WTC11 (cell line): ENCODE measurements around the gene COL25A1. TPM values are rescaled to one million over a fixed set of nuclear protein-coding genes. Genes with fewer than 3 reads are reported as not detected.

Experiments
- ATAC-seq: fragments of 200-7000 bp; cut with Tn5 transposase; 2 replicates; pipeline ENCODE4 v1.10.0; 2021; ENCODE audit warnings: mild to moderate bottlenecking, moderate library complexity
- CTCF ChIA-PET: fragments of 300-600 bp; sonication (Branson Sonifier 250); formaldehyde crosslinking; loops from one replicate; lab custom pipeline; 2021; ENCODE audit warnings: antibody characterized with exemption; lab: Charles Lee
- POLR2A ChIA-PET: fragments of 350-600 bp; sonication (Branson Sonifier 250); formaldehyde crosslinking; loops from one replicate; lab custom pipeline; 2021; ENCODE audit warnings: antibody characterized with exemption; lab: Charles Lee
- DNase-seq: peaks from one replicate; pipeline ENCODE4 v3.0.0; 2021; ENCODE audit warnings: low spot score
- H3K27ac Mint-ChIP-seq: 2 replicates; pipeline ENCODE4 v1.8.0; 2021; ENCODE audit warnings: mixed read lengths
- H3K27me3 Mint-ChIP-seq: 2 replicates; pipeline ENCODE4 v1.8.0; 2021; ENCODE audit warnings: low read depth, mild to moderate bottlenecking, moderate library complexity, mixed read lengths
- H3K36me3 Mint-ChIP-seq: 2 replicates; pipeline ENCODE4 v1.8.0; 2021; ENCODE audit warnings: mixed read lengths
- H3K4me1 Mint-ChIP-seq: 2 replicates; pipeline ENCODE4 v1.8.0; 2022; ENCODE audit warnings: mixed read lengths
- H3K4me3 Mint-ChIP-seq: 2 replicates; pipeline ENCODE4 v1.8.0; 2021; ENCODE audit warnings: mild to moderate bottlenecking, moderate library complexity, mixed read lengths
- H3K9me3 Mint-ChIP-seq: 2 replicates; pipeline ENCODE4 v1.8.0; 2021; ENCODE audit warnings: mixed read lengths
- ESRRA ChIP-seq: sonication (generic); formaldehyde crosslinking; IDR thresholded peaks from 2 replicates; pipeline ENCODE4 v1.8.1; 2022; ENCODE audit warnings: mild to moderate bottlenecking, missing genetic modification reagents, borderline replicate concordance
- FOXJ3 ChIP-seq: sonication (generic); formaldehyde crosslinking; IDR thresholded peaks from 2 replicates; pipeline ENCODE4 v1.9.0; 2021; ENCODE audit warnings: missing genetic modification reagents, mild to moderate bottlenecking, borderline replicate concordance
- GABPB1 ChIP-seq: sonication (generic); formaldehyde crosslinking; IDR thresholded peaks from 2 replicates; pipeline ENCODE4 v1.8.1; 2023; ENCODE audit warnings: mild to moderate bottlenecking, missing genetic modification reagents
- GRHL2 ChIP-seq: fragments of 250-450 bp; sonication (Bioruptor Pico); IDR thresholded peaks from 2 replicates; pipeline ENCODE4 v1.8.0; 2022; ENCODE audit warnings: mild to moderate bottlenecking, moderate library complexity; ENCODE audit not compliant: insufficient replicate concordance, severe bottlenecking
- HMGA2 ChIP-seq: fragments of 250-450 bp; sonication (Bioruptor Pico); IDR thresholded peaks from 2 replicates; pipeline ENCODE4 v1.4.0; 2021; ENCODE audit warnings: mild to moderate bottlenecking, moderate library complexity
- JUN ChIP-seq: sonication (generic); formaldehyde crosslinking; IDR thresholded peaks from 2 replicates; pipeline ENCODE4 v1.8.0; 2023; ENCODE audit warnings: mild to moderate bottlenecking, missing genetic modification reagents
- MXD4 ChIP-seq: fragments of 250-450 bp; sonication (Bioruptor Pico); IDR thresholded peaks from 2 replicates; pipeline ENCODE4 v1.8.0; 2021; ENCODE audit warnings: mild to moderate bottlenecking, moderate library complexity, borderline replicate concordance
- NFYB ChIP-seq: sonication (generic); formaldehyde crosslinking; conservative IDR thresholded peaks from 2 replicates; pipeline ENCODE4 v1.8.0; 2022; ENCODE audit warnings: low read depth, missing genetic modification reagents
- NR1H2 ChIP-seq: sonication (generic); formaldehyde crosslinking; IDR thresholded peaks from 2 replicates; pipeline ENCODE4 v1.9.0; 2021; ENCODE audit warnings: mild to moderate bottlenecking, moderate library complexity, missing genetic modification reagents
- PRRX2 ChIP-seq: fragments of 250-450 bp; sonication (Bioruptor Pico); IDR thresholded peaks from 2 replicates; pipeline ENCODE4 v1.8.0; 2021; ENCODE audit warnings: mild to moderate bottlenecking
- TEAD1 ChIP-seq: sonication (generic); formaldehyde crosslinking; IDR thresholded peaks from 2 replicates; pipeline ENCODE4 v1.8.0; 2022; ENCODE audit warnings: mild to moderate bottlenecking, missing genetic modification reagents
- TP53 ChIP-seq: sonication (generic); formaldehyde crosslinking; IDR thresholded peaks from 2 replicates; pipeline ENCODE4 v1.8.1; 2023; ENCODE audit warnings: mild to moderate bottlenecking, missing genetic modification reagents
- ZNF219 ChIP-seq: sonication (generic); formaldehyde crosslinking; IDR thresholded peaks from 2 replicates; pipeline ENCODE4 v1.8.0; 2023; ENCODE audit warnings: missing genetic modification reagents, mild to moderate bottlenecking, borderline replicate concordance
- ZNF232 ChIP-seq: sonication (generic); formaldehyde crosslinking; IDR thresholded peaks from 2 replicates; pipeline ENCODE4 v1.8.0; 2022; ENCODE audit warnings: mild to moderate bottlenecking, missing genetic modification reagents
- ZNF263 ChIP-seq: sonication (generic); formaldehyde crosslinking; IDR thresholded peaks from 2 replicates; pipeline ENCODE4 v1.8.1; 2022; ENCODE audit warnings: low read depth, mild to moderate bottlenecking, moderate library complexity, missing genetic modification reagents
- ZNF317 ChIP-seq: sonication (generic); formaldehyde crosslinking; IDR thresholded peaks from 2 replicates; pipeline ENCODE4 v1.8.1; 2023; ENCODE audit warnings: low read depth, mild to moderate bottlenecking, moderate library complexity, missing genetic modification reagents, borderline replicate concordance
- total RNA-seq: library from RNA; stranded (reverse); gene quantifications from 3 replicates; pipeline ENCODE4 v1.2.3, GENCODE V29; 2021
- TF ChIP-seq, protein P1 (sequence below): sonication (generic); formaldehyde crosslinking; conservative IDR thresholded peaks from 2 replicates; pipeline ENCODE4 v1.8.1; 2023; ENCODE audit warnings: mild to moderate bottlenecking, low read depth, missing genetic modification reagents, moderate library complexity
- TF ChIP-seq, protein P2 (sequence below): sonication (generic); formaldehyde crosslinking; IDR thresholded peaks from 2 replicates; pipeline ENCODE4 v1.8.1; 2023; ENCODE audit warnings: mild to moderate bottlenecking, missing genetic modification reagents
- TF ChIP-seq, protein P3 (sequence below): sonication (generic); formaldehyde crosslinking; conservative IDR thresholded peaks from 2 replicates; pipeline ENCODE4 v1.8.1; 2022; ENCODE audit warnings: mild to moderate bottlenecking, missing genetic modification reagents
- TF ChIP-seq, protein P4 (sequence below): fragments of 250-450 bp; sonication (Bioruptor Pico); IDR thresholded peaks from 2 replicates; pipeline ENCODE4 v2.1.2; 2022; ENCODE audit warnings: mild to moderate bottlenecking, moderate library complexity
- TF ChIP-seq, protein P5 (sequence below): sonication (generic); formaldehyde crosslinking; IDR thresholded peaks from 2 replicates; pipeline ENCODE4 v1.8.0; 2022; ENCODE audit warnings: missing genetic modification reagents
- TF ChIP-seq, protein P6 (sequence below): fragments of 250-450 bp; sonication (Bioruptor Pico); IDR thresholded peaks from 2 replicates; pipeline ENCODE4 v1.9.0; 2021; ENCODE audit warnings: mild to moderate bottlenecking
- TF ChIP-seq, protein P7 (sequence below): sonication (generic); formaldehyde crosslinking; IDR thresholded peaks from 2 replicates; pipeline ENCODE4 v1.8.1; 2023; ENCODE audit warnings: mild to moderate bottlenecking, missing genetic modification reagents, moderate library complexity
- TF ChIP-seq, protein P8 (sequence below): sonication (generic); formaldehyde crosslinking; IDR thresholded peaks from 2 replicates; pipeline ENCODE4 v1.8.1; 2022; ENCODE audit warnings: low read depth, missing genetic modification reagents, borderline replicate concordance

Gene COL25A1
- total RNA-seq, 1 experiment from 2014 or later, result 6.6 TPM

DNA sequence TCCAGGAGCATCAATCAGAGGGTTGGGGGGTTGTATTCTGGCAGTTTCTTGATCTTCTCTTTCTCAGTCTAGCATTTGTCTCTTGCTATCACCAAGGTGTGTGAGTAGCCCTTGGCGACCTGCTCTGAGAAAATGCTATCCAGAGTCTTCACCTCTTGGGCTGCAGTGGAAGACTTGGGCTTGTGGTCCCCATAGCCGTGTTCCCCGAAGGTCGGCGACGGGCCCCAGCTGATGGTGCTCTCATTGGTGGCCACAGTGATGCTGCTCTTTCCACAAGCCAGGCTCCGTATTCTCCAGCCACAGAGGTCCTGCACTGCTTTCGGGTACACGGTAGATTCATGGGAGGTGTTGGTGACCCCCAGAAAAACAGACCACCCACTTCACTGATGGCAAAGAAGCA is 513.7 kb downstream of the COL25A1 start:
- POLR2A ChIA-PET, result no interaction called here
- CTCF ChIA-PET, result no interaction called here
- TF ChIP-seq FOXJ3 (CRISPR knock-in tag) (no peak), TEAD1 (CRISPR knock-in tag) (no peak), NFYB (no peak), JUN (CRISPR knock-in tag) (no peak), PRRX2 (no peak), ZNF219 (CRISPR knock-in tag) (no peak), NR1H2 (no peak), MXD4 (CRISPR knock-in tag) (no peak), ZNF317 (CRISPR knock-in tag) (no peak)
- TF ChIP-seq, protein P1, sequence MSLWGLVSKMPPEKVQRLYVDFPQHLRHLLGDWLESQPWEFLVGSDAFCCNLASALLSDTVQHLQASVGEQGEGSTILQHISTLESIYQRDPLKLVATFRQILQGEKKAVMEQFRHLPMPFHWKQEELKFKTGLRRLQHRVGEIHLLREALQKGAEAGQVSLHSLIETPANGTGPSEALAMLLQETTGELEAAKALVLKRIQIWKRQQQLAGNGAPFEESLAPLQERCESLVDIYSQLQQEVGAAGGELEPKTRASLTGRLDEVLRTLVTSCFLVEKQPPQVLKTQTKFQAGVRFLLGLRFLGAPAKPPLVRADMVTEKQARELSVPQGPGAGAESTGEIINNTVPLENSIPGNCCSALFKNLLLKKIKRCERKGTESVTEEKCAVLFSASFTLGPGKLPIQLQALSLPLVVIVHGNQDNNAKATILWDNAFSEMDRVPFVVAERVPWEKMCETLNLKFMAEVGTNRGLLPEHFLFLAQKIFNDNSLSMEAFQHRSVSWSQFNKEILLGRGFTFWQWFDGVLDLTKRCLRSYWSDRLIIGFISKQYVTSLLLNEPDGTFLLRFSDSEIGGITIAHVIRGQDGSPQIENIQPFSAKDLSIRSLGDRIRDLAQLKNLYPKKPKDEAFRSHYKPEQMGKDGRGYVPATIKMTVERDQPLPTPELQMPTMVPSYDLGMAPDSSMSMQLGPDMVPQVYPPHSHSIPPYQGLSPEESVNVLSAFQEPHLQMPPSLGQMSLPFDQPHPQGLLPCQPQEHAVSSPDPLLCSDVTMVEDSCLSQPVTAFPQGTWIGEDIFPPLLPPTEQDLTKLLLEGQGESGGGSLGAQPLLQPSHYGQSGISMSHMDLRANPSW (CRISPR knock-in tag), result no peak
- TF ChIP-seq, protein P2, sequence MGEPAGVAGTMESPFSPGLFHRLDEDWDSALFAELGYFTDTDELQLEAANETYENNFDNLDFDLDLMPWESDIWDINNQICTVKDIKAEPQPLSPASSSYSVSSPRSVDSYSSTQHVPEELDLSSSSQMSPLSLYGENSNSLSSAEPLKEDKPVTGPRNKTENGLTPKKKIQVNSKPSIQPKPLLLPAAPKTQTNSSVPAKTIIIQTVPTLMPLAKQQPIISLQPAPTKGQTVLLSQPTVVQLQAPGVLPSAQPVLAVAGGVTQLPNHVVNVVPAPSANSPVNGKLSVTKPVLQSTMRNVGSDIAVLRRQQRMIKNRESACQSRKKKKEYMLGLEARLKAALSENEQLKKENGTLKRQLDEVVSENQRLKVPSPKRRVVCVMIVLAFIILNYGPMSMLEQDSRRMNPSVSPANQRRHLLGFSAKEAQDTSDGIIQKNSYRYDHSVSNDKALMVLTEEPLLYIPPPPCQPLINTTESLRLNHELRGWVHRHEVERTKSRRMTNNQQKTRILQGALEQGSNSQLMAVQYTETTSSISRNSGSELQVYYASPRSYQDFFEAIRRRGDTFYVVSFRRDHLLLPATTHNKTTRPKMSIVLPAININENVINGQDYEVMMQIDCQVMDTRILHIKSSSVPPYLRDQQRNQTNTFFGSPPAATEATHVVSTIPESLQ (CRISPR knock-in tag), result no peak
- TF ChIP-seq, protein P3, sequence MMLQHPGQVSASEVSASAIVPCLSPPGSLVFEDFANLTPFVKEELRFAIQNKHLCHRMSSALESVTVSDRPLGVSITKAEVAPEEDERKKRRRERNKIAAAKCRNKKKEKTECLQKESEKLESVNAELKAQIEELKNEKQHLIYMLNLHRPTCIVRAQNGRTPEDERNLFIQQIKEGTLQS, result no peak
- TF ChIP-seq, protein P4, sequence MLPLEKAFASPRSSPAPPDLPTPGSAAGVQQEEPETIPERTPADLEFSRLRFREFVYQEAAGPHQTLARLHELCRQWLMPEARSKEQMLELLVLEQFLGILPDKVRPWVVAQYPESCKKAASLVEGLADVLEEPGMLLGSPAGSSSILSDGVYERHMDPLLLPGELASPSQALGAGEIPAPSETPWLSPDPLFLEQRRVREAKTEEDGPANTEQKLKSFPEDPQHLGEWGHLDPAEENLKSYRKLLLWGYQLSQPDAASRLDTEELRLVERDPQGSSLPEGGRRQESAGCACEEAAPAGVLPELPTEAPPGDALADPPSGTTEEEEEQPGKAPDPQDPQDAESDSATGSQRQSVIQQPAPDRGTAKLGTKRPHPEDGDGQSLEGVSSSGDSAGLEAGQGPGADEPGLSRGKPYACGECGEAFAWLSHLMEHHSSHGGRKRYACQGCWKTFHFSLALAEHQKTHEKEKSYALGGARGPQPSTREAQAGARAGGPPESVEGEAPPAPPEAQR, result no peak
- peaks cover 8% of the 10 kb centered on the region; the same call in 1 of the 2 replicates for H3K4me1 Mint-ChIP-seq
- H3K4me3 Mint-ChIP-seq, result no peak overlapping the region
- H3K27ac Mint-ChIP-seq, result no peak overlapping the region
- no peak for ATAC-seq
- H3K36me3 Mint-ChIP-seq, result no peaks in the 10 kb centered on the region
- no peak for DNase-seq
- no peaks in the 10 kb centered on the region for H3K9me3 Mint-ChIP-seq
- no peaks in the 10 kb centered on the region for H3K27me3 Mint-ChIP-seq

DNA sequence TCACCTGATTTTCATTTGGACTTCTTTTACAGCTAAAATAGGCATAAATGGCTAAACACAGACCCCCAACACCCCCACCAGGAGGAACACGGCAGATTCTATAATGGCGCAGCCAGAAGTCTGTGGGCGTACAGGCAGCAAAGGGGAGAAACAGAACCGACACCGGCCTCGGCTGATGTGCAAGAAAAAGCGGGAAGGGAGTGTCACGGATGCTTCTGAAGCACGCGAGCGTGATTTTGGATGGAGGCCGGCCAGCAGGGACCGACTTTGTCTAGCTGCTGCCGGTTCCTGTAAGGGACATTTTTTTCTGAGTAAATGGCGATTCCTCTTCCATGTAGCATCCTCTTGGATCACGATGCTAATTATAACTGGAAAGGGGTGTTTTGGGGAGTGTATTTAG is 514.7 kb downstream of the COL25A1 start:
- Mint-ChIP-seq H3K4me3 (no peak overlapping the region), H3K9me3 (no peaks in the 10 kb centered on the region), H3K27ac (no peak overlapping the region), H3K27me3 (no peaks in the 10 kb centered on the region), H3K4me1 (peaks cover 8% of the 10 kb centered on the region; the same call in 1 of the 2 replicates), H3K36me3 (no peaks in the 10 kb centered on the region)
- CTCF ChIA-PET, result no interaction called here
- ATAC-seq (no peak), DNase-seq (no peak)
- POLR2A ChIA-PET, result no interaction called here
- TF ChIP-seq GRHL2 (no peak), ESRRA (no peak), JUN (CRISPR knock-in tag) (no peak), TP53 (no peak), TEAD1 (CRISPR knock-in tag) (no peak), GABPB1 (CRISPR knock-in tag) (no peak), ZNF232 (CRISPR knock-in tag) (no peak), HMGA2 (CRISPR knock-in tag) (no peak), ZNF263 (CRISPR knock-in tag) (no peak)
- TF ChIP-seq, protein P5, sequence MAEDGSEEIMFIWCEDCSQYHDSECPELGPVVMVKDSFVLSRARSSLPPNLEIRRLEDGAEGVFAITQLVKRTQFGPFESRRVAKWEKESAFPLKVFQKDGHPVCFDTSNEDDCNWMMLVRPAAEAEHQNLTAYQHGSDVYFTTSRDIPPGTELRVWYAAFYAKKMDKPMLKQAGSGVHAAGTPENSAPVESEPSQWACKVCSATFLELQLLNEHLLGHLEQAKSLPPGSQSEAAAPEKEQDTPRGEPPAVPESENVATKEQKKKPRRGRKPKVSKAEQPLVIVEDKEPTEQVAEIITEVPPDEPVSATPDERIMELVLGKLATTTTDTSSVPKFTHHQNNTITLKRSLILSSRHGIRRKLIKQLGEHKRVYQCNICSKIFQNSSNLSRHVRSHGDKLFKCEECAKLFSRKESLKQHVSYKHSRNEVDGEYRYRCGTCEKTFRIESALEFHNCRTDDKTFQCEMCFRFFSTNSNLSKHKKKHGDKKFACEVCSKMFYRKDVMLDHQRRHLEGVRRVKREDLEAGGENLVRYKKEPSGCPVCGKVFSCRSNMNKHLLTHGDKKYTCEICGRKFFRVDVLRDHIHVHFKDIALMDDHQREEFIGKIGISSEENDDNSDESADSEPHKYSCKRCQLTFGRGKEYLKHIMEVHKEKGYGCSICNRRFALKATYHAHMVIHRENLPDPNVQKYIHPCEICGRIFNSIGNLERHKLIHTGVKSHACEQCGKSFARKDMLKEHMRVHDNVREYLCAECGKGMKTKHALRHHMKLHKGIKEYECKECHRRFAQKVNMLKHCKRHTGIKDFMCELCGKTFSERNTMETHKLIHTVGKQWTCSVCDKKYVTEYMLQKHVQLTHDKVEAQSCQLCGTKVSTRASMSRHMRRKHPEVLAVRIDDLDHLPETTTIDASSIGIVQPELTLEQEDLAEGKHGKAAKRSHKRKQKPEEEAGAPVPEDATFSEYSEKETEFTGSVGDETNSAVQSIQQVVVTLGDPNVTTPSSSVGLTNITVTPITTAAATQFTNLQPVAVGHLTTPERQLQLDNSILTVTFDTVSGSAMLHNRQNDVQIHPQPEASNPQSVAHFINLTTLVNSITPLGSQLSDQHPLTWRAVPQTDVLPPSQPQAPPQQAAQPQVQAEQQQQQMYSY (CRISPR knock-in tag), result no peak
- TF ChIP-seq, protein P6, sequence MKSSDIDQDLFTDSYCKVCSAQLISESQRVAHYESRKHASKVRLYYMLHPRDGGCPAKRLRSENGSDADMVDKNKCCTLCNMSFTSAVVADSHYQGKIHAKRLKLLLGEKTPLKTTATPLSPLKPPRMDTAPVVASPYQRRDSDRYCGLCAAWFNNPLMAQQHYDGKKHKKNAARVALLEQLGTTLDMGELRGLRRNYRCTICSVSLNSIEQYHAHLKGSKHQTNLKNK, result no peak
- TF ChIP-seq, protein P7, sequence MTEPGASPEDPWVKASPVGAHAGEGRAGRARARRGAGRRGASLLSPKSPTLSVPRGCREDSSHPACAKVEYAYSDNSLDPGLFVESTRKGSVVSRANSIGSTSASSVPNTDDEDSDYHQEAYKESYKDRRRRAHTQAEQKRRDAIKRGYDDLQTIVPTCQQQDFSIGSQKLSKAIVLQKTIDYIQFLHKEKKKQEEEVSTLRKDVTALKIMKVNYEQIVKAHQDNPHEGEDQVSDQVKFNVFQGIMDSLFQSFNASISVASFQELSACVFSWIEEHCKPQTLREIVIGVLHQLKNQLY (CRISPR knock-in tag), result no peak
- TF ChIP-seq, protein P8, sequence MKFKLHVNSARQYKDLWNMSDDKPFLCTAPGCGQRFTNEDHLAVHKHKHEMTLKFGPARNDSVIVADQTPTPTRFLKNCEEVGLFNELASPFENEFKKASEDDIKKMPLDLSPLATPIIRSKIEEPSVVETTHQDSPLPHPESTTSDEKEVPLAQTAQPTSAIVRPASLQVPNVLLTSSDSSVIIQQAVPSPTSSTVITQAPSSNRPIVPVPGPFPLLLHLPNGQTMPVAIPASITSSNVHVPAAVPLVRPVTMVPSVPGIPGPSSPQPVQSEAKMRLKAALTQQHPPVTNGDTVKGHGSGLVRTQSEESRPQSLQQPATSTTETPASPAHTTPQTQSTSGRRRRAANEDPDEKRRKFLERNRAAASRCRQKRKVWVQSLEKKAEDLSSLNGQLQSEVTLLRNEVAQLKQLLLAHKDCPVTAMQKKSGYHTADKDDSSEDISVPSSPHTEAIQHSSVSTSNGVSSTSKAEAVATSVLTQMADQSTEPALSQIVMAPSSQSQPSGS, result no peak
